Mucosa of rectum (tissue), 2 donors: Measurements from ENCODE around the gene GIPC3.
"Not testable (repeated sequence)": the region's sequence is repeated elsewhere in the genome, so short reads cannot be mapped to it uniquely, and the experiment has no call there.

Experiments
- H3K27ac ChIP-seq, 2 donors: one replicate each; pipeline ENCODE4 v1.7.0; 2013; ENCODE audit warnings: inconsistent platforms in 2 of 2, low read depth in 2 of 2, low read length in 2 of 2
- H3K27me3 ChIP-seq, 2 donors: one replicate each; pipeline ENCODE4 v1.7.0; 2013; ENCODE audit warnings: low read length in 2 of 2; ENCODE audit not compliant: control insufficient read depth in 2 of 2, insufficient read depth in 2 of 2
- H3K36me3 ChIP-seq, 2 donors: one replicate each; pipeline ENCODE4 v1.7.0; 2013; ENCODE audit warnings: low read length in 2 of 2; ENCODE audit not compliant: control insufficient read depth in 2 of 2, insufficient read depth in 2 of 2
- H3K4me1 ChIP-seq, 2 donors: one replicate each; pipeline ENCODE4 v1.7.0; 2013; ENCODE audit warnings: low read length in 2 of 2, mild to moderate bottlenecking in 1 of 2; ENCODE audit not compliant: control insufficient read depth in 2 of 2, insufficient read depth in 2 of 2
- H3K4me3 ChIP-seq, 2 donors: one replicate each; pipeline ENCODE4 v1.7.0; 2013; ENCODE audit warnings: low read length in 2 of 2
- H3K9ac ChIP-seq, 2 donors: one replicate each; pipeline ENCODE4 v1.7.0; 2013; ENCODE audit warnings: low read length in 2 of 2, low read depth in 1 of 2, mild to moderate bottlenecking in 1 of 2
- H3K9me3 ChIP-seq, 2 donors: one replicate each; pipeline ENCODE4 v1.7.0; 2013; ENCODE audit warnings: low read length in 2 of 2; ENCODE audit not compliant: control insufficient read depth in 2 of 2
- donor health status: healthy.
- donor health status: Normal muscosa, but diverticular disease.

The GIPC3 gene

DNA sequence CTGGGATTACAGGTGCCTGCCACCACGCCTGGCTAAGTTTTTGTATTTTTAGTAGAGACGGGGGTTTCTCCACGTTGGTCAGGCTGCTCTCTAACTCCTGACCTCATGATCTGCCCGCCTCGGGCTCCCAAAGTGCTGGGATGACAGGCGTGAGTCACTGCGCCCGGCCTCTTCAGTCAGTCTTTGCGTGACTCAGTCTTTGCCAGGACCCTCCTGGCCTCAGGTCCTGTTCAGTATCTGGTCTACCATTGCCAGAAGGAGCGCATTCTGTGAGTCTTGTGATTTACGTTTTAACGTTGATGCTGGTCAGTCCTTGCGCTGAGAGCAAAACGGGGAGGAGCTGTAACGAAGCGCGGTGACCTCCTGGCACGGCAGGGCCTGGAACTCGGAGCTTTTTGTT lies 20.1 kb upstream of the GIPC3 start:
- Histone ChIP-seq H3K9ac (no peak overlapping the region), H3K27me3 (no peaks in the 10 kb centered on the region), H3K9me3 (no peaks in the 10 kb centered on the region)

DNA sequence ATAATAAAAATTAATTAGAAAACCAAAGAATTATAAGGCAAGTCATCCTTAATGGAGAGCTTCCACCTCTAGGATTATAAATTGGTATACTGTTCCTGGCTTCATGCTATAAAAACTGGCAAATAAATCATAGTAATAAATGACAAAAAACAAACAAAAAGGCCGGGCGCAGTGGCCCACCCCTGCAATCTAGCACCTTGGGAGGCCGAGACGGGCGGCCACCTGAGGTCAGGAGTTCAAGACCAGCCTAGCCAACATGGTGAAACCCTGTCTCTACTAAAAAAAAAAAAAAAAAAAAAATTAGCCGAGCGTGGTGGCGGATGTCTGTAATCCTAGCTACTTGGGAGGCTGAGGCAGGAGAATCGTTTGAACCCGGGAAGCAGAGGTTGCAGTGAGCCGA lies 15.2 kb upstream of the GIPC3 start:
- H3K9me3 ChIP-seq, H3K4me3 ChIP-seq, H3K27me3 ChIP-seq, H3K36me3 ChIP-seq, H3K27ac ChIP-seq, H3K9ac ChIP-seq: not testable (repeated sequence)
- peaks cover 12% of the 10 kb centered on the region in 2 donors for H3K4me1 ChIP-seq

More for the DNA sequence above, 20.1 kb upstream of the GIPC3 start:
- Histone ChIP-seq H3K27ac (no peak overlapping the region), H3K4me3 (no peak overlapping the region), H3K4me1 (no peaks in the 10 kb centered on the region), H3K36me3 (no peaks in the 10 kb centered on the region)

DNA sequence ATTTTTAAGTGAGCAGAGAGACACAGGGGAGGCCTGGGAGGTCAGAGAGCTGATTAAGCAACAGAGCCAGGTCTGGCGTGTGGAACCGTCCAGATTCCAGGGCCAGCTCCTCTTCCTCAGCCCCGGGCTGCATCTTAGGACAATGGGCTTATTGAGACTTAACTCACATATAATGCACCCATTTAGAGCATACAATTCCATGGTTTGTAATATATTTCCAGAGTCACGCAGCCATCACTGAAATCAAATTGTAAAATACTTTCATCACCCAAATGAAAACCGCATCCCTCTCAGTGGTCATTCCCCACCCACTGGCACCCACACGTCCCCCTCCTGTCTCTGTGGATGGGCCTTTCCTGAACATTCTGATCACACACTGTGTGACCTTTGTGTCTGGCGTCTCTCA lies 14.7 kb upstream of the GIPC3 start:
- Histone ChIP-seq H3K4me3 (no peak overlapping the region), H3K9me3 (no peaks in the 10 kb centered on the region), H3K9ac (no peak overlapping the region), H3K27me3 (no peaks in the 10 kb centered on the region), H3K36me3 (peaks cover 0 to 5% of the 10 kb centered on the region in 2 donors), H3K4me1 (peaks cover 12% of the 10 kb centered on the region in 2 donors), H3K27ac (no peak overlapping the region)

DNA sequence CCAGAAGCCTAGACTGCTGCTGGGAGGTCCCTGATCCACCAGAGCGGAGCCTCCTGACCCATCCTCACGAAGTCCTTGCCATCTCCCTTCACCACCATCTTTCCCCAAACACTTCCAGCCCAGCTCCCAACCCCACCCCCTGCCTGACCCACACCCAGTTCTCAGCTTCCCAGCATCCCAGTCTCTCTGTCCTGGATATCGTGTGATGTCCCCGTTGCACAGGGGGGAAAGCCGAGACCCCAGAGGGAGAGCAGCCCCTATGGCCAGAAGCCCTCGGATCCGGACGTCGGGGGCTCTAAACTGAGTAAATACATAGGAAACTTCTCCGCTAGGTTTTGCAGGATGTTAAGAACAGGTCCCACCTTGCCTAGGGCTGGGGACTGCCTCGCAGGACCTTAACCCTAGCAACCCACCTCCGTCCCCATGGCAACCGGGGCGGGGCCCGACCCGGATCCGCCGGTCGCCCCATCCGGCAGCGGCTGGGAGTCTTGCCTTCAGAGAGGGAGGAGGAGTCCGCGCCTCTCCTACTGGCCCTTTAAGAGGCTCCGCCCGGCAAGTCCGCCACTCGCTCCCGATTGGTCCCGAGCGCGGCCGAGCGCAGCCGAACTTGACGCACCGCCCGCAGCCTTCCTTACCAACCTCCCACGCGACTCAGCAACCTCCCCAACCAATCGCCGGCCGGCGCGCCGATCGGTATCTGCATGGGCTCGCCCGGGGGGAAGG lies 13.0 kb upstream of the GIPC3 start:
- Histone ChIP-seq H3K9ac (peak overlapping the region; percentile 61 to 68), H3K4me3 (peak overlapping the region; percentile 67 to 80), H3K4me1 (peaks cover 22 to 23% of the 10 kb centered on the region in 2 donors), H3K27me3 (no peaks in the 10 kb centered on the region), H3K27ac (peak overlapping the region; percentile 2 to 67), H3K9me3 (no peaks in the 10 kb centered on the region), H3K36me3 (peaks cover 0 to 5% of the 10 kb centered on the region in 2 donors)

DNA sequence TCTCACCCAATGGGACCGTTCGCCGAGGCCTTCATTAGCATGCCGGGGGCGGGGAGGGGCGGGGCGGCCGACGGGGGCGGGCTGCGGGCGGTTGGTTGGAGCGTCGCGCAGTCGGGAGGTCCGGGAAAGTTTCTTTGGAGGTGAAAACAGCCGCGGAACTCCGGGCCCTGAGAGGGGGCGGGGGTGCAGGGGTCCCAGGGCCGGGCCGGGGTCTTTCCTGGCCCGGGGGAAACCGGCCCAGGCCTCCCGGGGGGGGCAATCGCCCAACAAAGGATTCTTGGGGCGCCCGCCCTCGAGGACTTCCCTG lies 12.5 kb upstream of the GIPC3 start, which contains the start of gene HMG20B:
HMG20B (plus strand) TSS at position 90 of the 307 bp plus-strand sequence. CDS start 366 bp downstream, outside the sequence.
- Histone ChIP-seq H3K9me3 (no peaks in the 10 kb centered on the region), H3K27ac (peak within 1 kb of the TSS; percentile 77 to 78), H3K27me3 (no peaks in the 10 kb centered on the region), H3K36me3 (peaks cover 0 to 5% of the 10 kb centered on the region in 2 donors), H3K9ac (peak within 1 kb of the TSS; percentile 68 to 87), H3K4me1 (peaks cover 22 to 23% of the 10 kb centered on the region in 2 donors), H3K4me3 (peak within 1 kb of the TSS; percentile 80)

DNA sequence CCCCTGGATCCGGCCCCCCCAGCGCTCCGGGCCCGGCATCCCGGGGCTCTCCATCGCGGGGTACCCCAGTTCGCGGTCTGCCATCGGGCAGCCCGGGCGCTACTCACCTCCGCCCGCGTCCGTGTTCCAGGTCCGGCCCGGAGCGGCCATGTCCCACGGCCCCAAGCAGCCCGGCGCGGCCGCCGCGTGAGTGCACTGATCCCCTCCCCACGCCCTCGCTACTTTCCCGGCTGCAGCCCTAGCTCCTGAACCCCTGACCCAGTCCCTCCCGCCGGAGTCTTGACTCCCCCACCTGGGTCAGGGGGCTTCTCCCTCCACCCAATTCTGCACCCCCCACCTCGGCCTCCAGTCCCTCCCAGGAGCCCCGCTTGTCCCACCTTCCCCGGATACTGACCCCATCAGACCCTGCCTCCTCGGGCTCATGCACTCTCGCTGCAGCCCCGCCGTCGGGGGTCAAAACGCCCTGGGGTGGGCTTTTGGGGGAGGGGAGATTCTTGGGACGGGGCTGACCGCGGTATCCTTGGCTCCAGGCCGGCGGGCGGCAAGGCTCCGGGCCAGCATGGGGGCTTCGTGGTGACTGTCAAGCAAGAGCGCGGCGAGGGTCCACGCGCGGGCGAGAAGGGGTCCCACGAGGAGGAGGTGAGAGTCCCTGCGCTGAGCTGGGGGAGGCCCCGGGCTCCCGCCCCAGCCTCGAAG lies 12.0 kb upstream of the GIPC3 start:
- H3K4me1 ChIP-seq: peaks cover 22 to 23% of the 10 kb centered on the region in 2 donors
- H3K9ac ChIP-seq: peak overlapping the region; percentile 68 to 87
- peak overlapping the region; percentile 76 to 80 for H3K4me3 ChIP-seq
- no peaks in the 10 kb centered on the region for H3K27me3 ChIP-seq
- no peaks in the 10 kb centered on the region for H3K9me3 ChIP-seq
- peaks cover 0 to 5% of the 10 kb centered on the region in 2 donors for H3K36me3 ChIP-seq
- H3K27ac ChIP-seq: peak overlapping the region; percentile 77 to 78

DNA sequence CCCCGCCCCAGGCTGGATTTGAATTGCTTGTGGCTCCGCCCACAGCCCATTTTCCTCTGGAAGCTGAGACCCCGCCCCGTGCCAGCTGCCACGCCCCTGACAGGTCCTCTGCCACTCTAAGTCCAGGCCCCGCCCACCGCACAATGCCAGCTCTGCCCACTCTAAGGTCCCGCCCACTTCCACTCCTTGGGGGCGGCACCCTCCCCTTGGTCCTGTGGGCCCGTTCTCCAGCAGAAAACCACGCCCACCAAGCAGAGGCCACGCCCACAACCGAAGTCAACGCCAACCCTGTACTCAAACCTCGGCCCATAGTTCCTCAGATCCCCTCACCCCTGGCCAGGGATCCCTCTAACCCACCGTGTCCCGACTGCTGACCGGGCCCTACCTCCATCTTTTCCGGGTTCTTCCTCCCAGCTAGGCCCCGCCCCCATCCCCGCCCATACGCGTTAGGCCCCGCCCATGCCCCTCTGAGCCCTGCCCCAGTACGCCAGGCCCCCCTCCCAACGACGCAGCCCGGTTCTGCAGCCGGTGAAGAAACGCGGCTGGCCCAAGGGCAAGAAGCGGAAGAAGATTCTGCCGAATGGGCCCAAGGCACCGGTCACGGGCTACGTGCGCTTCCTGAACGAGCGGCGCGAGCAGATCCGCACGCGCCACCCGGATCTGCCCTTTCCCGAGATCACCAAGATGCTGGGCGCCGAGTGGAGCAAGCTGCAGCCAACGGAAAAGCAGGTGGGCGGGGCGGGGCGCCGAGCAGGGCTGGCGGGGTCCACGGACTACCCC lies 11.2 kb upstream of the GIPC3 start:
- H3K4me1 ChIP-seq: peaks cover 22 to 23% of the 10 kb centered on the region in 2 donors
- no peak overlapping the region for H3K9ac ChIP-seq
- peak overlapping the region; percentile 76 to 80 for H3K4me3 ChIP-seq
- H3K9me3 ChIP-seq: no peaks in the 10 kb centered on the region
- peaks cover 0 to 5% of the 10 kb centered on the region in 2 donors for H3K36me3 ChIP-seq
- H3K27me3 ChIP-seq: no peaks in the 10 kb centered on the region
- peak overlapping the region; percentile 77 to 78 for H3K27ac ChIP-seq

DNA sequence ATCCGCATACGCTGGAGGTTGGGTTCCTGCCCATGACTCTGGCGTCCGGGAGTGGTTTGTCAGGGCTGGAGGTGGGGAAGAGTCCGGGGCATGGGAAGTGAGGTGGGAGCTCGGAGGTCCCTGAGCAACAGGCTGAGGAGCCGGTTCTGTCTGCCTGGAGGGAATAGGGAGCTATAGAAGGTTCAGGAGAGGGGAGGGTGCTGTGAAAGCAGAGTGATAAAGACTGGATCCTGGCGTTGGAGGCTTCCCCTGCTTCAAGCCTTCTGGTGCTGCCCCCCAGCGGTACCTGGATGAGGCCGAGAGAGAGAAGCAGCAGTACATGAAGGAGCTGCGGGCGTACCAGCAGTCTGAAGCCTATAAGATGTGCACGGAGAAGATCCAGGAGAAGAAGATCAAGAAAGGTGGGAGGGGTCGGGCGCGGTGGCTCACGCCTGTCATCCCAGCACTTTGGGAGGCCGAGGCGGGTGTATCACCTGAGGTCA lies 10.0 kb upstream of the GIPC3 start:
- H3K4me3 ChIP-seq: no peak overlapping the region
- H3K9me3 ChIP-seq: no peaks in the 10 kb centered on the region
- H3K27me3 ChIP-seq: no peaks in the 10 kb centered on the region
- H3K36me3 ChIP-seq: peaks cover 0 to 5% of the 10 kb centered on the region in 2 donors
- peaks cover 22 to 23% of the 10 kb centered on the region in 2 donors for H3K4me1 ChIP-seq
- no peak overlapping the region for H3K9ac ChIP-seq
- H3K27ac ChIP-seq: no peak overlapping the region

DNA sequence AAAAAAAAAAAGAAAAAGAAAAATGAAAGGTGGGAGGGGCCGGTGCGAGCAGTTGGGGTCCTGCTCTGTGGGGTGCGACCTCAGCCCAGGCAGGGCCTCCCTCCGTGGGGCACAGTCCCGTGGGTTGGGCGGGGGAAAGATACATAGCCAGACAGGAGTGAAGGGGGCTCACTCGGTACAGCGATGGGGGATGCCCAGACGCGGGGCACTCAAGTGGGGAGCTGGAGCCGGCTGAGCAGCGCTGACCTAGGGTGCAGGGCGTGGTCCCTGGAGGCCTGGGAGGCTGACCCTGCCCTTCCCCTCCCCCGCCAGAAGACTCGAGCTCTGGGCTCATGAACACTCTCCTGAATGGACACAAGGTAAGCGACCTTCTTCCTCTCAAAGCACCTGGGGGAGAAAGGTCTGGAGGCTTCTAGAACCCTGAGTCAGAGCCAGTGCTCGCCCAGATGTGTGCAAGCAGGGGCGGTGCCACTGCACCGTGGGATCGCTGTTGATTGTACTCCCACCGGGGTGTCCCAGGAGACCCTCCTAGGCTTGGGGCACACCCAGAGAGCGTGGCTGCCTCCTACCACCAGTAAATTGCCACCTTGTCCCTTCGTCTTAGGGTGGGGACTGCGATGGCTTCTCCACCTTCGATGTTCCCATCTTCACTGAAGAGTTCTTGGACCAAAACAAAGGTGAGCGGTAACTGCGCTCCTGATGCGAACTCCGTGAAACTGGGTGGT lies 9.2 kb upstream of the GIPC3 start:
- Histone ChIP-seq H3K9me3 (no peaks in the 10 kb centered on the region), H3K27ac (peak overlapping the region in 1 of 2 donors; percentile 2), H3K4me1 (peaks cover 19 to 23% of the 10 kb centered on the region in 2 donors), H3K36me3 (peaks cover 0 to 5% of the 10 kb centered on the region in 2 donors), H3K9ac (peak overlapping the region in 1 of 2 donors; percentile 47), H3K4me3 (peak overlapping the region; percentile 45 to 48), H3K27me3 (no peaks in the 10 kb centered on the region)
